ENCODE results near the gene NEDD8.

Gene NEDD8

DNA sequence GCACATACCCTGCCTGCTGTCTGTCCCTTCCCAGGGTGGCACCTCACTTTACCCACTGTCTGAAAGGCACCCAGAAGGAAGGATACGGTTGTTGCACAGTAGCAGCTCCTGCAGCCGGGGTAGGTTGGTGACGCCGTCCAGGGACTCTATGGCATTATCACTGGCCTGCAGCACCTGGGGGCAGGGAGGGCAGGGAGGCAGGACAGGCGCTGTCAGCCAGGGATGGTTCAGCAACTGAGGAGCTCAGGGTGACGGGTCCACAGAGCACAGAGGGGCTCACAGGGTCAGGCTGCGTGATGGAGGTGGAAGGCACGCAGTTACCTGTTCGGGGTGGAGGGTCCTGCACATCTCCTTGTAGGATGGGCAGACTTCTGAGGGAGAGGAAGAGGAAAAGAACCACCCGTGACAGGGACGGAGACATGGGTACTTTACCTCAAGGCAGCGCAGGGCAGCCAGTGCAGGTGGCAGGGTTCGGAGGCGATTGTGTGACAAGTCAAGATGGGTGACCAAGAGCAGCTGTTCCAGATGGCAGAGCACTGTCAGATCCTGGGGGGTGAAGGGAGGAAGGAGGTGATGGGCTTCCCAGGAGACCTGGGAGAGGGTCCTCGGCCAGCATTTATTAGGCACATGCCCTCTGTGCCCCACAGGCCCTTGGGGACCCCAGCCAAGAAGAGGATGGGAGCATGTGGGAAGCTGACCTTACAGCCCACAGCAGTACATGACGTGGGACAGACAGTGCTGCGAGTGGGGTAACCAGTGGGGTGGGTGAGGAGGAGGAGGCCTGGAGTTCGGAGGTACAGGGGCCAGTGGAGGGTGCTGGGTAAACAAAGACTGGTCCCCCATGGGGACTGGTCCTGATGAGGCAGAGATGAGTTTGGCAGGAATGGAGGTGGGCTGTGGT is 34.4 kb upstream of the NEDD8 start:
- peak overlapping the region; percentile 96 for H3K27ac ChIP-seq
- TF ChIP-seq, protein P1, sequence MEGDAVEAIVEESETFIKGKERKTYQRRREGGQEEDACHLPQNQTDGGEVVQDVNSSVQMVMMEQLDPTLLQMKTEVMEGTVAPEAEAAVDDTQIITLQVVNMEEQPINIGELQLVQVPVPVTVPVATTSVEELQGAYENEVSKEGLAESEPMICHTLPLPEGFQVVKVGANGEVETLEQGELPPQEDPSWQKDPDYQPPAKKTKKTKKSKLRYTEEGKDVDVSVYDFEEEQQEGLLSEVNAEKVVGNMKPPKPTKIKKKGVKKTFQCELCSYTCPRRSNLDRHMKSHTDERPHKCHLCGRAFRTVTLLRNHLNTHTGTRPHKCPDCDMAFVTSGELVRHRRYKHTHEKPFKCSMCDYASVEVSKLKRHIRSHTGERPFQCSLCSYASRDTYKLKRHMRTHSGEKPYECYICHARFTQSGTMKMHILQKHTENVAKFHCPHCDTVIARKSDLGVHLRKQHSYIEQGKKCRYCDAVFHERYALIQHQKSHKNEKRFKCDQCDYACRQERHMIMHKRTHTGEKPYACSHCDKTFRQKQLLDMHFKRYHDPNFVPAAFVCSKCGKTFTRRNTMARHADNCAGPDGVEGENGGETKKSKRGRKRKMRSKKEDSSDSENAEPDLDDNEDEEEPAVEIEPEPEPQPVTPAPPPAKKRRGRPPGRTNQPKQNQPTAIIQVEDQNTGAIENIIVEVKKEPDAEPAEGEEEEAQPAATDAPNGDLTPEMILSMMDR (conservative IDR thresholded peaks at IDR 0.05; ENCODE audit: low read depth) = no peak
- CTCF ChIA-PET = interaction anchor here (0.6 kb wide), 1 partner anchor 31 kb away, joined by 3 read pairs; no protein-coding TSS in a partner anchor
- no peak for DNase-seq (ENCODE audit: low spot score)
- POLR2A ChIA-PET (ENCODE audit: low non-redundant PET) = no interaction called here

DNA sequence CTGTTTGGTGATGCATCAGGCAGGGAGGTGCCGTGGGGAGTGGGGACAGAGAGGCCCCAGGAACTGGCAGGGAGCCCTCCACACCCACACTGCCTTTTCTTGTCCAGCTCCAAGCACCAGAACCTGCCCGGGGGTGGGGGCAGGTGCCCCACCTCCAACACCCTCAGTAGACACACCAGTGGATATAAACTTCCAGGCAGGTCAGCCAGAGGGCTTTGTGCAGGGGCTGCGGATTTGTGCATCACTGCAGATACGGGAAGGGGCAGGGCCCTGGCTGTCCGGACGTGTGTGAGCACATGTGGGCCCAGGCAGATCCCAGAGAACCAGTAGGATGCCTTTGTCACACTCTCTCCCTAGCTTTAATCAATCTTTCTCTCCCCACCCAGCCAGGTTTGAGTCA is 32.1 kb upstream of the NEDD8 start:
- peak; percentile 65 for DNase-seq (ENCODE audit: low spot score)
- ChIA-PET POLR2A (ENCODE audit: low non-redundant PET) (interaction anchor here (0.7 to 1.1 kb wide), 2 partner anchors 22 to 35 kb away, joined by 3 read pairs; partner anchors contain the start of genes DHRS1, NOP9 and TINF2), CTCF (interaction anchor here (0.5 to 2.4 kb wide), 4 partner anchors 22 to 148 kb away, joined by 3 to 11 read pairs (median 3); partner anchors contain the start of genes LTB4R and TINF2)
- TF ChIP-seq, protein P1 (conservative IDR thresholded peaks at IDR 0.05; ENCODE audit: low read depth) = no peak
- H3K27ac ChIP-seq = peak overlapping the region; percentile 96

- DNase-seq (ENCODE audit: low spot score) = peak; percentile 56
- peak overlapping the region; percentile 96 for H3K27ac ChIP-seq
- TF ChIP-seq, protein P1 (conservative IDR thresholded peaks at IDR 0.05; ENCODE audit: low read depth) = no peak
- POLR2A ChIA-PET (ENCODE audit: low non-redundant PET) = interaction anchor here (0.7 to 1.1 kb wide), 2 partner anchors 21 to 35 kb away, joined by 3 read pairs; partner anchors contain the start of genes DHRS1, NOP9 and TINF2
- CTCF ChIA-PET = interaction anchor here (0.5 to 2.4 kb wide), 4 partner anchors 21 to 148 kb away, joined by 3 to 11 read pairs (median 3); partner anchors contain the start of genes LTB4R and TINF2
Observed at GRCh38 chr14:24263848-24264247, 31.7 kb upstream of the NEDD8 start.

GRCh38 chr14:24262821-24263733 is 30.9 kb upstream of the NEDD8 start, which contains the start of gene TGM1:
Gene TGM1, minus strand, starts transcription at chr14:24263177. Its CDS starts 825 bp downstream, at chr14:24262352.
- TF ChIP-seq, protein P1 (conservative IDR thresholded peaks at IDR 0.05; ENCODE audit: low read depth) = no peak
- DNase-seq (ENCODE audit: low spot score) = peak; percentile 30
- peak within 1 kb of the TSS; percentile 96 for H3K27ac ChIP-seq
- CTCF ChIA-PET = interaction anchor here (0.6 to 2.4 kb wide), 4 partner anchors 20 to 129 kb away, joined by 3 to 11 read pairs (median 4); partner anchors contain the start of genes LTB4R and TINF2
- POLR2A ChIA-PET (ENCODE audit: low non-redundant PET) = interaction anchor here (0.8 to 1.1 kb wide), 2 partner anchors 21 kb away, joined by 3 read pairs; partner anchors contain the start of gene TINF2

- ChIA-PET CTCF (no interaction called here), POLR2A (ENCODE audit: low non-redundant PET) (interaction anchor here (1.8 kb wide), 1 partner anchor 19 kb away, joined by 5 read pairs; the partner anchor contains the start of gene TINF2)
- TF ChIP-seq, protein P1 (conservative IDR thresholded peaks at IDR 0.05; ENCODE audit: low read depth) = no peak
Observed at GRCh38 chr14:24261969-24262327, 29.8 kb upstream of the NEDD8 start.

More at GRCh38 chr14:24261969-24262327, 29.8 kb upstream of the NEDD8 start:
- H3K27ac ChIP-seq = peak overlapping the region; percentile 96
- DNase-seq (ENCODE audit: low spot score) = no peak
